Tibial artery (tissue), 4 donors: ENCODE data around the gene ZYG11B.
A peak's percentile ranks its signal among the peaks of the same experiment; 100 is the strongest.
"Not testable (repeated sequence)": the region's sequence is repeated elsewhere in the genome, so short reads cannot be mapped to it uniquely, and the experiment has no call there.

Experiments
- DNase-seq, 2 donors: peaks; one replicate each; pipeline ENCODE4 v3.0.0-alpha.2; 2019
- H3K27ac ChIP-seq, 2 donors: fragments of 200-600 bp; sonication (generic) in 1 of 2; 1 replicate in 1 of 2; 2 replicates in 1 of 2; pipeline ENCODE4 v1.5.1; 2018 to 2019; ENCODE audit warnings: mild to moderate bottlenecking in 1 of 2
- H3K27me3 ChIP-seq, 2 donors: fragments of 200-600 bp; sonication (generic) in 1 of 2; one replicate each; pipeline versions ENCODE4 v1.5.1 to v1.6.0; 2016 to 2019
- H3K36me3 ChIP-seq, 3 donors: fragments of 200-600 bp; sonication (generic) in 2 of 3; one replicate each; pipeline ENCODE4 v1.5.1; 2016 to 2019; ENCODE audit warnings: mild to moderate bottlenecking in 2 of 3
- H3K4me1 ChIP-seq, 4 donors: fragments of 200-600 bp; sonication (generic) in 2 of 4; 1 replicate in 3 of 4; 2 replicates in 1 of 4; pipeline ENCODE4 v1.5.1; 2016 to 2019
- H3K4me3 ChIP-seq, 2 donors: fragments of 200-600 bp; sonication (generic) in 1 of 2; 1 replicate in 1 of 2; 2 replicates in 1 of 2; pipeline ENCODE4 v1.5.1; 2018 to 2019; ENCODE audit warnings: mild to moderate bottlenecking in 2 of 2
- H3K9me3 ChIP-seq, 3 donors: fragments of 200-600 bp; sonication (generic) in 1 of 3; one replicate each; pipeline ENCODE4 v1.5.1; 2016 to 2019
- CTCF ChIP-seq, 2 experiments: fragments of 200-600 bp in 1 of 2; fragments of 450-650 bp in 1 of 2; IDR thresholded peaks; one replicate each; pipeline ENCODE4 v1.5.1; 2017 to 2019; ENCODE audit warnings: antibody characterized with exemption in 2 of 2, mild to moderate bottlenecking in 1 of 2, moderate library complexity in 1 of 2
- intact Hi-C: fragments of 100-400 bp; cut with DNase I; formaldehyde crosslinking; loops from one replicate; pipeline ENCODE4 v1.15.0; 2023; ENCODE audit warnings: low total_unique reads

Gene ZYG11B

GRCh38 chr1:52741259-52741658, 15.0 kb downstream of the ZYG11B start:
- Histone ChIP-seq H3K9me3 (no peaks in the 10 kb centered on the region), H3K27me3 (no peaks in the 10 kb centered on the region), H3K36me3 (peaks cover 0 to 3% (median 0%) of the 10 kb centered on the region in 3 donors), H3K4me1 (peaks cover 0 to 18% (median 6%) of the 10 kb centered on the region in 4 donors), H3K4me3 (no peak overlapping the region), H3K27ac (no peak overlapping the region)
- TF ChIP-seq CTCF (IDR thresholded peaks at IDR 0.05): no peak
- intact Hi-C loops: no loop called here
- DNase-seq: no peak

- TF ChIP-seq CTCF (IDR thresholded peaks at IDR 0.05): no peak
- H3K9me3 ChIP-seq: no peaks in the 10 kb centered on the region
- intact Hi-C loops: no loop called here
- DNase-seq: no peak
- peaks cover 0 to 3% (median 0%) of the 10 kb centered on the region in 3 donors for H3K36me3 ChIP-seq
- no peak overlapping the region for H3K27ac ChIP-seq
- H3K27me3 ChIP-seq: no peaks in the 10 kb centered on the region
- H3K4me3 ChIP-seq: no peak overlapping the region
- peaks cover 0 to 19% (median 5%) of the 10 kb centered on the region in 4 donors for H3K4me1 ChIP-seq
Measured at GRCh38 chr1:52746189-52746588, 19.9 kb downstream of the ZYG11B start.

GRCh38 chr1:52747450-52747849, 21.2 kb downstream of the ZYG11B start:
- peaks cover 0 to 31% (median 14%) of the 10 kb centered on the region in 4 donors for H3K4me1 ChIP-seq
- TF ChIP-seq CTCF (IDR thresholded peaks at IDR 0.05): no peak
- H3K4me3 ChIP-seq: no peak overlapping the region
- no peak for DNase-seq
- peaks cover 0 to under 1% (median 0%) of the 10 kb centered on the region in 3 donors for H3K36me3 ChIP-seq
- no peaks in the 10 kb centered on the region for H3K9me3 ChIP-seq
- no peak overlapping the region for H3K27ac ChIP-seq
- no peaks in the 10 kb centered on the region for H3K27me3 ChIP-seq
- intact Hi-C loops: no loop called here

GRCh38 chr1:52748119-52748518, 21.9 kb downstream of the ZYG11B start:
- Histone ChIP-seq H3K4me1 (peaks cover 0 to 31% (median 14%) of the 10 kb centered on the region in 4 donors), H3K27me3 (no peaks in the 10 kb centered on the region), H3K27ac (no peak overlapping the region), H3K36me3 (no peaks in the 10 kb centered on the region), H3K4me3 (no peak overlapping the region), H3K9me3 (no peaks in the 10 kb centered on the region)
- intact Hi-C loops: no loop called here
- DNase-seq: no peak
- TF ChIP-seq CTCF (IDR thresholded peaks at IDR 0.05): peak; percentile 11

GRCh38 chr1:52749496-52749895, 23.2 kb downstream of the ZYG11B start:
- H3K27ac ChIP-seq, H3K4me3 ChIP-seq, H3K9me3 ChIP-seq, H3K27me3 ChIP-seq, H3K36me3 ChIP-seq, intact Hi-C loops, DNase-seq: not testable (repeated sequence)
- peaks cover 0 to 31% (median 14%) of the 10 kb centered on the region in 4 donors for H3K4me1 ChIP-seq

GRCh38 chr1:52750139-52750538, 23.9 kb downstream of the ZYG11B start:
- H3K27me3 ChIP-seq, H3K36me3 ChIP-seq, intact Hi-C loops, H3K4me3 ChIP-seq, H3K27ac ChIP-seq, H3K9me3 ChIP-seq, DNase-seq: not testable (repeated sequence)
- H3K4me1 ChIP-seq: peaks cover 0 to 31% (median 14%) of the 10 kb centered on the region in 4 donors
